Measurements from ENCODE around the gene TMEM185B. TPM values are rescaled to one million over a fixed set of nuclear protein-coding genes. Genes with fewer than 3 reads are reported as not detected.
"Not testable (repeated sequence)": the region's sequence is repeated elsewhere in the genome, so short reads cannot be mapped to it uniquely, and the experiment has no call there.

TMEM185B gene
- total RNA-seq: 19.2 and 33.3 TPM in 2 replicates

GRCh38 chr2:120223034-120223912 lies at the start of gene TMEM185B:
TSS of gene TMEM185B (minus strand) at chr2:120223400. CDS start at chr2:120222976, 424 bp downstream.
- DNase-seq (ENCODE audit: low read depth in 2 of 2): peak; percentile 82 to 87

GRCh38 chr2:120271711-120272379 lies 48.6 kb upstream of the TMEM185B start:
- no peak for DNase-seq (ENCODE audit: low read depth in 2 of 2)

DNA sequence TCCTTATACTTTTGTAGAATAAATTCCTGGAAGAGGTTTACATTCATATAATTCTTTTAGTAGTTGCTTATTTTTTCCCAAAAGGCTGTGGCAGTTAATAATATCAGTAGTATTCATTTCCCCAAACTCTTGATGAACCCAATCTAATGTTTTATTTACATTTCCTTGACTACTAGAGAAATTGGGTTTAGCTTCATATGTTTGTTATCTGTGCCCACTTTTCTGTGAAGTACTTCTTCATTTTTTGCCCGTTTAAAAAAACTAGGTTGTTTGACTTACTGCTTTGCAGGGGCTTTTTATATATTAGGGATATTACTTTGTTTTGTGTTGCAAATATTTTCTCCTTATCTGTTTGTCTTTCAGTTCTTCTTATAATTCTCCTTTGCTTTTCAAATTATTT lies 46.6 kb upstream of the TMEM185B start:
- DNase-seq (ENCODE audit: low read depth in 2 of 2): no peak

- DNase-seq (ENCODE audit: low read depth in 2 of 2): peak in 1 of 2 donors; percentile 78
Observed at GRCh38 chr2:120269076-120269744, 46.0 kb upstream of the TMEM185B start.

DNA sequence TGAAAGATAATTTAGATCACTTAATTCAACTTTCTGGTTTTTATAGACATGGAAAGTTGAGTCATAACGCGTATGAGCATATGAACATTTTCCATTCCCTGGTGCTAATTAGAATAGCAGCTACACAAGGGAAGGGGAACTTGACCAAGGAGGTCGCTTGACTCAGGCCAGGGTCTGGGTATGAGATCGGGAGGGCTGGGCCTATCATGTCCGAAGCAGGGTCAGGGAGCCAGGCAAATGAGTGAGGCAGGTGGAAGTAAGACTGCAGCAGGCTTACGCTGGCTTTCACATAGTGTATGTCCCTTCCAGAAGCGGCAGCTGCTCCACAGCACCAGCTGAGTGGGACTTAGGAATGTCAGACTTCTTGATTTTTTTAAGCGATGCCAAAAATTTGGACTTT lies 44.1 kb upstream of the TMEM185B start:
- DNase-seq (ENCODE audit: low read depth in 2 of 2): no peak

- peak; percentile 44 to 72 for DNase-seq (ENCODE audit: low read depth in 2 of 2)
Observed at GRCh38 chr2:120265006-120265405, 41.8 kb upstream of the TMEM185B start.

DNA sequence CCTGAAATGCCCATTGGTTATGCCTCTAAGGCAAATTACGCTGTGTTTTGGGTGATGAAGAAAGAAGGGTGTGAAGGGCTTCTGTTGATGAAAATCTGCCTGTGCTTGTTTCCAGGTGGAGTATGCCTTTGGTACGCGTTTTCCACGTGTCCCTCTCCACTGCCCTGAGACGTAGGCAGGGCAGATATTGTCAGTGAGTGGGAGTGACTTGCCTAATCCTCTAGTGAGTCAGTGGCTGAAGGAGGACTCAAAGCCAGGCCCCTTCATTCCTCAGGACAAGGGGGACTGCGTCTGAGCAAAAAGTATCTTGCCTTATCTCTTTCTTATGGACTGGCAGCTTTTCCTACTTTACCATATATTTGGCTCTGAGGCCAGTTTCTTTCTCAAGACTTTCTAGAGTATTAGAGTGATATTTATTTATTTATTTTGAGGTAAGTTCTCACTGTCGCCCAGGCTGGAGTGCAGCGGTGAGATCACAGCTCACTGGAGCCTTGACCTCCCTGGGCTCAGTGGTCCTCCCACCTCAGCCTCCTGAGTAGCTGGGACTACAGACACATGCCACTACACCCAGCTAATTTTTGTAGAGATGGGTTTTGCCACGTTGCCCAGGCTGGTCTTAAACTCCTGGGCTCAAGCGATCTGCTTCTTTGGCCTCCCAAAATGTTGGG lies 39.7 kb upstream of the TMEM185B start:
- DNase-seq (ENCODE audit: low read depth in 2 of 2): no peak

DNA sequence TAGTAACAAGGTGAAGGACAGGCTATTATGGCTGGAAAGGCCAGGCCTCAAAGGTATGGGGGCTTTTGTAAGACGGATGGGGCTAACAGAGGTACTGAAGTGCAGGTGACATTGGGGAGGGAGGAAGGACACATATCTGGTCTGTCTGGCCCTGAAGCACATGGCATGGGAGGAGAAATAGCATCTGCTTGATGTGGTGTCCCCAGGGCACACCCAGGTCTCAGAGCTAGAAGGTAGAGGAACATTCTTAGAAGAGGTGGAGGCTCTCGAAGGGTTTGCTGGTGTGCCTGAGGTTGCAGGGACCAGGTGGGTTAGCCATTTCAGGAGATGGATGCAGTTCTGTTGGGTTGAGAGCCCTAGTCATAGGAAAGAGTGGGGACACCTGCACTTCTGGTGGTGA lies 39.0 kb upstream of the TMEM185B start:
- DNase-seq (ENCODE audit: low read depth in 2 of 2): no peak

- DNase-seq (ENCODE audit: low read depth in 2 of 2): no peak
Observed at GRCh38 chr2:120261387-120262006, 38.3 kb upstream of the TMEM185B start.

- DNase-seq (ENCODE audit: low read depth in 2 of 2): peak; percentile 55 to 58
Observed at GRCh38 chr2:120260736-120261135, 37.5 kb upstream of the TMEM185B start.

- DNase-seq (ENCODE audit: low read depth in 2 of 2): not testable (repeated sequence)
Observed at GRCh38 chr2:120259939-120260338, 36.7 kb upstream of the TMEM185B start.

DNA sequence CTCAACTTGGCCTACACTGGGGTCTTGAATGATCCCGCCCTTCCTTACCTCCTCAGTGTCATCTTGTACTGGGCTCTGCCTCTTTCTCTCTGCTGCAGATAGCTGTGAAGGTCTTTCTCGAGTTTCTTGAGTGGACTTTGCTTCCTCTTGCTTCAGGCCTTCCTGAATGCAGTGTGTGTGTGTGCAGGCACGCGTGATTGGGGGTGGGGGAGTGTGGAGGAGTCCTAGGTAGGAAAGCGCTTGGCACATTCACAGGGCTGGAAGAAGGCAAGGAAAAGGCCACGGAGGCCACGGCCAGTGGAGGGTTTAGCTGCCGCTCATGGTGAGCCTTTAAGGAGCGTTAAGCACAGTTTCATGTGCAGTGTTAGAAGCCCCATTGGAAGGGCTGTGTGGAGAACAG lies 35.0 kb upstream of the TMEM185B start:
- no peak for DNase-seq (ENCODE audit: low read depth in 2 of 2)

GRCh38 chr2:120257522-120257921 lies 34.3 kb upstream of the TMEM185B start:
- peak; percentile 30 to 59 for DNase-seq (ENCODE audit: low read depth in 2 of 2)

GRCh38 chr2:120256651-120257000 lies 33.4 kb upstream of the TMEM185B start:
- no peak for DNase-seq (ENCODE audit: low read depth in 2 of 2)

DNA sequence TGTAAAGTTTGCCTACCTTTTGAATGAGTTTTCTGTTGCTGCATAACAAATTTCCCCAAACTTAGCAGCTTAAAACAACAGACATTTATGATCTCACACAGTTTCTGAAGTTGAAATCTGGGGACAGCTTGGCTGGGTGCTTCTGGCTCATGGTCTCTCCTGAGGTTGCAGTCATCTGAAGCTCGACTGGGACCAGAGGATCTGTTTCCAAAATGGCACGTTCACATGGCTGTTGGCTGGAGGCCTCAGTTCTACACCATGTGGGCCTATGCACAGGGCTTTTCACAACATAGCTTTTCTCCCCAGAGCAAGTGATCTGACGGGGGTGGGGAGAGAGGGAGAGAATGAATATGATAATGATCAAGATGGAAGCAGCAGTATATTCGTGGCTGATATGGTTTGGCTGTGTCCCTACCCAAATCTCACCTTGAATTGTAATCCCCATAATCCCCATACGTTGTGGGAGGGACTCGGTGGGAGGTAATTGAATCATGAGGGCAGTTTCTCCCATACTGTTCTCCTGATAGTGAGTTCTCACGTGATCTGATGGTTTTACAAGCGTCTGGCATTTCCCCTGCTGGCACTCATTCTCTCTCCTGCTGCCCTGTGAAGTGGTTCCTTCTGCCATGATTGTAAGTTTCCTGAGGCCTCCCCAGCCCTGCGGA lies 32.9 kb upstream of the TMEM185B start:
- DNase-seq (ENCODE audit: low read depth in 2 of 2): peak; percentile 54 to 56

DNA sequence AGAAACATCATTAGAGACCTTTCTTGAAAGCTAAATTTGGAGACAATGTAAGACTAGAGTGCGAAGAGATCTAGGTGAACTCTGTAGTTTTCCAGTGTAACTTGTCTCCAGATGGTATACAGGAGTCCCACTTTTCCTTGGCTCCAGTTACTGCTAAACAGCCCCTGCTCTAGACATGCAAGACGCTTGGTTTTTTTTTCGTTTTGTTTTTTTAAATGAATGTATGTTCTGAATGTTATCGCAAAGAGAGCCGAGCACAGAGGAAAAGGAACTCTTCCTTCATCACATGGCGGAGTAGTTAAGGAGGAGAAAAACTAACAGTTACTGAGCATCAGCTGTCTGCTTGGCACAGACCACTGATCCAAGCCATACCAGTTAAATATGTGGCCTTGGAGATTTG lies 31.9 kb upstream of the TMEM185B start:
- DNase-seq (ENCODE audit: low read depth in 2 of 2): no peak

GRCh38 chr2:120254178-120254577 lies 31.0 kb upstream of the TMEM185B start:
- DNase-seq (ENCODE audit: low read depth in 2 of 2): peak; percentile 36 to 40

DNA sequence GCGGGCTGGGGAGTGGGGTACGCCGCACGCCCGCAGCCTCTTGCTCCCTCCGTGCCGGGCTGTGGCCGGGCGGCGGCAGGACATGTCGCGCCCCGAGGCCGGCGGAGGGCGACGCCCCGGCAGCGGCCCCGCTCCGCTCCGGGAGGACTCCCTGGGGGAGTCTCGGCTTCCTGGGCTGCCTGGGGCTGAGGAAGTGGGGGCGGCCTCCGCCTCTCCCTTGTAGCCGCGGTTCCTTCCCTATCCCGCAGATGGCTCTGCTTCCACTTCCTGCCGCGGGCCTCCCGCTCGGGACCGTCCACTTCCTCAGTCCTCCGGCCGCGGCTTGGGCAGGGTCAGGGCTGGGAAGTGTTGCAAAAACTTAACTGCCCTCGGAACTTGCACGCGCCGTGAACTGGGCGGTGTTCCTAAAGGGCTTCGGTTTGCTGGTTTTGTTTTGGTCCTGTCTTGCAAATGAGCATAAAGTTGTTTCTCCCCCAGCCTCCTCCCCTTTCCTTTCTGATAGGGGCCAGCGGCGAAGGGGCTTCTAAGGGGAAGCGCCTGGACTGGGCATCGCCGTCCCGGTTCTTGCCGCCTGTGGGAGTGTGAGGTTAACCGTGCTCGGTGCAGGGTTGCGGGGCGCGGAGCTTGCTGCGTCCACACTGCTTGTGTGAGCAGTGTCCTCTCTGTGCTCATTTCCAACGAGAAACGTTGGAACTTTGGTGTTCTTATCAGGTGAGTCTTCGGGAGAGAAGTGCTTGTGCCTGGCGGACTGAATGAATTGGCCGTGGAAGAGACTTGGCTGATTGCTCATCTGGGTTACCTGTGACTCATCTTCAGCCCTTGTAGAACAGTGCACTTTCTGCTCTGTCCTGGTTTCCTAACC lies 30.1 kb upstream of the TMEM185B start:
- peak; percentile 73 to 78 for DNase-seq (ENCODE audit: low read depth in 2 of 2)

GRCh38 chr2:120252225-120253020 lies 29.2 kb upstream of the TMEM185B start, which contains the start of gene RALB:
TSS of gene RALB (plus strand) at chr2:120252852. CDS start at chr2:120278665, 25,813 bp downstream.
- DNase-seq (ENCODE audit: low read depth in 2 of 2): peak; percentile 99
